HEK293 (cell line): ENCODE data around the gene PAGE1.
A peak's percentile ranks its signal among the peaks of the same experiment; 100 is the strongest.

Experiments
- CTCF ChIA-PET: fragments of 350-600 bp; formaldehyde crosslinking; extraction: SDS; loops from one replicate; lab custom pipeline; 2021; ENCODE audit warnings: antibody characterized with exemption; lab: Yijun Ruan, JAX
- POLR2A ChIA-PET: fragments of 300-600 bp; formaldehyde crosslinking; extraction: SDS; loops from one replicate; lab custom pipeline; 2020; ENCODE audit warnings: antibody characterized with exemption, inconsistent platforms; lab: Yijun Ruan, JAX
- H3K27ac ChIP-seq: fragments of 200-500 bp; sonication (Bioruptor generic); 2 replicates; pipeline ENCODE4 v1.5.1; 2014; ENCODE audit warnings: low read depth, low read length, control low read depth, inconsistent platforms; ENCODE audit errors: extremely low read depth
- H3K36me3 ChIP-seq, 2 experiments: fragments of 200-500 bp in 1 of 2; sonication (Bioruptor generic) in 1 of 2; 1 replicate in 1 of 2; 2 replicates in 1 of 2; pipeline ENCODE4 v1.5.1; 2014 to 2017; ENCODE audit warnings: inconsistent platforms in 2 of 2, low read length in 2 of 2; ENCODE audit not compliant: control insufficient read depth in 2 of 2, insufficient read depth in 1 of 2
- H3K4me1 ChIP-seq: fragments of 200-500 bp; sonication (Bioruptor generic); 2 replicates; pipeline ENCODE4 v1.5.1; 2014; ENCODE audit warnings: mild to moderate bottlenecking, low read length, inconsistent platforms; ENCODE audit not compliant: control insufficient read depth, insufficient read depth
- H3K4me3 ChIP-seq: 2 replicates; pipeline ENCODE4 v1.5.1; 2011; ENCODE audit warnings: low read depth, mild to moderate bottlenecking, control low read depth, low read length, moderate library complexity
- H3K9me3 ChIP-seq: fragments of 200-500 bp; sonication (Bioruptor generic); 2 replicates; pipeline ENCODE4 v1.5.1; 2014; ENCODE audit warnings: low read depth, low read length, inconsistent platforms; ENCODE audit not compliant: control insufficient read depth, insufficient read depth
- ATF2 ChIP-seq: fragments of 450-650 bp; formaldehyde crosslinking; IDR thresholded peaks from 2 replicates; pipeline ENCODE4 v1.5.1; 2016; ENCODE audit warnings: missing biosample characterization, missing genetic modification characterization, low read depth
- FEZF1 ChIP-seq: fragments of 450-650 bp; formaldehyde crosslinking; IDR thresholded peaks from 2 replicates; pipeline ENCODE4 v1.5.1; 2016; ENCODE audit warnings: missing biosample characterization, missing genetic modification characterization
- HOXC10 ChIP-seq: sonication (generic); formaldehyde crosslinking; IDR thresholded peaks from 2 replicates; pipeline ENCODE4 v1.8.1; 2023; ENCODE audit warnings: mild to moderate bottlenecking, missing genetic modification reagents
- HOXD13 ChIP-seq: sonication (generic); formaldehyde crosslinking; IDR thresholded peaks from 2 replicates; pipeline ENCODE4 v1.8.0; 2022; ENCODE audit warnings: missing genetic modification reagents, borderline replicate concordance
- INSM2 ChIP-seq: fragments of 450-650 bp; formaldehyde crosslinking; IDR thresholded peaks from 2 replicates; pipeline ENCODE4 v1.5.1; 2016; ENCODE audit warnings: missing biosample characterization, missing genetic modification characterization
- KLF9 ChIP-seq: fragments of 450-650 bp; formaldehyde crosslinking; IDR thresholded peaks from 2 replicates; pipeline ENCODE4 v1.5.1; 2016; ENCODE audit warnings: missing biosample characterization, missing genetic modification characterization, low read depth
- SALL2 ChIP-seq: fragments of 450-650 bp; formaldehyde crosslinking; IDR thresholded peaks from 2 replicates; pipeline ENCODE4 v1.5.0; 2017; ENCODE audit warnings: missing biosample characterization, mild to moderate bottlenecking, missing genetic modification characterization, borderline replicate concordance
- SP2 ChIP-seq: fragments of 450-650 bp; formaldehyde crosslinking; IDR thresholded peaks from 2 replicates; pipeline ENCODE4 v1.5.1; 2016; ENCODE audit warnings: missing biosample characterization, missing genetic modification characterization
- ZBTB21 ChIP-seq: fragments of 450-650 bp; formaldehyde crosslinking; IDR thresholded peaks from 2 replicates; pipeline ENCODE4 v1.5.1; 2017; ENCODE audit warnings: missing biosample characterization, missing genetic modification characterization
- ZFP3 ChIP-seq: fragments of 450-650 bp; formaldehyde crosslinking; IDR thresholded peaks from 2 replicates; pipeline ENCODE4 v1.5.1; 2016; ENCODE audit warnings: low read depth, missing biosample characterization, missing genetic modification characterization
- ZFP69B ChIP-seq: fragments of 450-650 bp; formaldehyde crosslinking; IDR thresholded peaks from 2 replicates; pipeline ENCODE4 v1.5.1; 2016; ENCODE audit warnings: missing biosample characterization, missing genetic modification characterization
- ZNF19 ChIP-seq: fragments of 450-650 bp; formaldehyde crosslinking; IDR thresholded peaks from 2 replicates; pipeline ENCODE4; 2016; ENCODE audit warnings: missing biosample characterization, missing genetic modification characterization, low read depth
- ZNF248 ChIP-seq: fragments of 450-650 bp; formaldehyde crosslinking; IDR thresholded peaks from 2 replicates; pipeline ENCODE4 v1.5.1; 2017; ENCODE audit warnings: missing biosample characterization, missing genetic modification characterization
- ZNF274 ChIP-seq, 2 experiments: fragments of 200-500 bp in 1 of 2; fragments of 450-650 bp in 1 of 2; sonication (Bioruptor generic) in 1 of 2; formaldehyde crosslinking in 1 of 2; IDR thresholded peaks; 2 replicates each; pipeline versions ENCODE4 v1.5.1 to v1.6.1; 2014 to 2016; ENCODE audit warnings: borderline replicate concordance in 1 of 2, inconsistent platforms in 1 of 2, low read length in 1 of 2, missing biosample characterization in 1 of 2, missing genetic modification characterization in 1 of 2
- ZNF350 ChIP-seq: fragments of 450-650 bp; formaldehyde crosslinking; IDR thresholded peaks from 2 replicates; pipeline ENCODE4 v1.5.0; 2017; ENCODE audit warnings: missing biosample characterization, mild to moderate bottlenecking, missing genetic modification characterization
- ZNF366 ChIP-seq: fragments of 450-650 bp; formaldehyde crosslinking; conservative IDR thresholded peaks from 2 replicates; pipeline ENCODE4 v1.5.1; 2016; ENCODE audit warnings: missing biosample characterization, missing genetic modification characterization
- ZNF391 ChIP-seq: fragments of 450-650 bp; formaldehyde crosslinking; IDR thresholded peaks from 2 replicates; pipeline ENCODE4 v1.5.1; 2016; ENCODE audit warnings: low read depth, missing biosample characterization, missing genetic modification characterization, borderline replicate concordance
- ZNF394 ChIP-seq: fragments of 450-650 bp; formaldehyde crosslinking; IDR thresholded peaks from 2 replicates; pipeline ENCODE4 v1.5.1; 2016; ENCODE audit warnings: missing biosample characterization, missing genetic modification characterization, mild to moderate bottlenecking, moderate library complexity, borderline replicate concordance
- ZNF529 ChIP-seq: fragments of 450-650 bp; formaldehyde crosslinking; IDR thresholded peaks from 2 replicates; pipeline ENCODE4 v1.5.1; 2017; ENCODE audit warnings: missing genetic modification characterization, missing biosample characterization; ENCODE audit not compliant: insufficient replicate concordance
- ZNF629 ChIP-seq: fragments of 450-650 bp; formaldehyde crosslinking; IDR thresholded peaks from 2 replicates; pipeline ENCODE4 v1.5.1; 2017; ENCODE audit warnings: missing biosample characterization, missing genetic modification characterization
- ZNF658 ChIP-seq: fragments of 450-650 bp; formaldehyde crosslinking; IDR thresholded peaks from 2 replicates; pipeline ENCODE4; 2016; ENCODE audit warnings: missing biosample characterization, missing genetic modification characterization
- TF ChIP-seq, protein P1 (sequence below): fragments of 450-650 bp; formaldehyde crosslinking; IDR thresholded peaks from 2 replicates; pipeline ENCODE4 v1.5.1; 2016; ENCODE audit warnings: missing biosample characterization, missing genetic modification characterization
- TF ChIP-seq, protein P2 (sequence below): fragments of 450-650 bp; formaldehyde crosslinking; IDR thresholded peaks from 2 replicates; pipeline ENCODE4 v1.5.1; 2016; ENCODE audit warnings: missing biosample characterization, missing genetic modification characterization
- TF ChIP-seq, protein P3 (sequence below): fragments of 450-650 bp; formaldehyde crosslinking; IDR thresholded peaks from 2 replicates; pipeline ENCODE4; 2016; ENCODE audit warnings: missing biosample characterization, missing genetic modification characterization

The PAGE1 gene

DNA sequence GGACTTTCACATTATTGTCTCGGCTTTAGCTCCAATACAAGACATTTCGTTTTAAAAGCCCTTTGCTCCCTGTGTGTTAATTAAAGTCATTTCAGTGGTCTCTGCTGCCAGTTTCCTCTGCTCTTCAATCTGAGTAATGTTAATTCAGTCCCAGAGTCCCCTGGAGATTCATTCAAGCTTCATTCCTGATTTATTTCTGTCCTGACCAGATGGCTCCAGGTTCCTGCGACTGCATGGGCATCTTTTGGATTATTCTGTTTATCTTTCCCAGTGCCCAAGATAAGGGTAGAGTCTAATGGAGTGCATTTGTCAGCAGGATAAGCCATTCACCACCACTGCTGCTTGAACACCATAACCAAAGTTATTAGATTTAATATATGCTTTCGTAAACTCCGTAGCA, 6.1 kb upstream of the PAGE1 start:
- no peak overlapping the region for H3K4me3 ChIP-seq
- CTCF ChIA-PET, result interaction anchor here (1.2 kb wide), 1 partner anchor 410 kb away, joined by 3 read pairs; no protein-coding TSS in a partner anchor
- H3K27ac ChIP-seq, result no peak overlapping the region
- POLR2A ChIA-PET, result no interaction called here
- peaks cover 2% of the 10 kb centered on the region; the same call in 1 of the 2 replicates for H3K4me1 ChIP-seq
- no peaks in the 10 kb centered on the region for H3K9me3 ChIP-seq
- TF ChIP-seq ZFP69B (tag by site-specific recombination) (no peak), FEZF1 (tag by site-specific recombination) (no peak), SALL2 (tag by site-specific recombination) (no peak), HOXC10 (CRISPR knock-in tag) (no peak), ZNF248 (tag by site-specific recombination) (no peak), ZFP3 (tag by site-specific recombination) (no peak), KLF9 (tag by site-specific recombination) (no peak), ZNF391 (tag by site-specific recombination) (no peak), ZNF350 (no peak), ZNF658 (tag by site-specific recombination) (no peak), ZNF529 (no peak), ZNF274 (IDR thresholded peaks at IDR 0.05; ENCODE audit: low read length) (no peak), ZNF274 (tag by site-specific recombination; IDR thresholded peaks at IDR 0.05; ENCODE audit: borderline replicate concordance) (no peak), ZNF394 (tag by site-specific recombination) (no peak)
- TF ChIP-seq, protein P1, sequence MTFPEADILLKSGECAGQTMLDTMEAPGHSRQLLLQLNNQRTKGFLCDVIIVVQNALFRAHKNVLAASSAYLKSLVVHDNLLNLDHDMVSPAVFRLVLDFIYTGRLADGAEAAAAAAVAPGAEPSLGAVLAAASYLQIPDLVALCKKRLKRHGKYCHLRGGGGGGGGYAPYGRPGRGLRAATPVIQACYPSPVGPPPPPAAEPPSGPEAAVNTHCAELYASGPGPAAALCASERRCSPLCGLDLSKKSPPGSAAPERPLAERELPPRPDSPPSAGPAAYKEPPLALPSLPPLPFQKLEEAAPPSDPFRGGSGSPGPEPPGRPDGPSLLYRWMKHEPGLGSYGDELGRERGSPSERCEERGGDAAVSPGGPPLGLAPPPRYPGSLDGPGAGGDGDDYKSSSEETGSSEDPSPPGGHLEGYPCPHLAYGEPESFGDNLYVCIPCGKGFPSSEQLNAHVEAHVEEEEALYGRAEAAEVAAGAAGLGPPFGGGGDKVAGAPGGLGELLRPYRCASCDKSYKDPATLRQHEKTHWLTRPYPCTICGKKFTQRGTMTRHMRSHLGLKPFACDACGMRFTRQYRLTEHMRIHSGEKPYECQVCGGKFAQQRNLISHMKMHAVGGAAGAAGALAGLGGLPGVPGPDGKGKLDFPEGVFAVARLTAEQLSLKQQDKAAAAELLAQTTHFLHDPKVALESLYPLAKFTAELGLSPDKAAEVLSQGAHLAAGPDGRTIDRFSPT, result no peak
- TF ChIP-seq, protein P2, sequence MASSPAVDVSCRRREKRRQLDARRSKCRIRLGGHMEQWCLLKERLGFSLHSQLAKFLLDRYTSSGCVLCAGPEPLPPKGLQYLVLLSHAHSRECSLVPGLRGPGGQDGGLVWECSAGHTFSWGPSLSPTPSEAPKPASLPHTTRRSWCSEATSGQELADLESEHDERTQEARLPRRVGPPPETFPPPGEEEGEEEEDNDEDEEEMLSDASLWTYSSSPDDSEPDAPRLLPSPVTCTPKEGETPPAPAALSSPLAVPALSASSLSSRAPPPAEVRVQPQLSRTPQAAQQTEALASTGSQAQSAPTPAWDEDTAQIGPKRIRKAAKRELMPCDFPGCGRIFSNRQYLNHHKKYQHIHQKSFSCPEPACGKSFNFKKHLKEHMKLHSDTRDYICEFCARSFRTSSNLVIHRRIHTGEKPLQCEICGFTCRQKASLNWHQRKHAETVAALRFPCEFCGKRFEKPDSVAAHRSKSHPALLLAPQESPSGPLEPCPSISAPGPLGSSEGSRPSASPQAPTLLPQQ (tag by site-specific recombination), result no peak
- TF ChIP-seq, protein P3, sequence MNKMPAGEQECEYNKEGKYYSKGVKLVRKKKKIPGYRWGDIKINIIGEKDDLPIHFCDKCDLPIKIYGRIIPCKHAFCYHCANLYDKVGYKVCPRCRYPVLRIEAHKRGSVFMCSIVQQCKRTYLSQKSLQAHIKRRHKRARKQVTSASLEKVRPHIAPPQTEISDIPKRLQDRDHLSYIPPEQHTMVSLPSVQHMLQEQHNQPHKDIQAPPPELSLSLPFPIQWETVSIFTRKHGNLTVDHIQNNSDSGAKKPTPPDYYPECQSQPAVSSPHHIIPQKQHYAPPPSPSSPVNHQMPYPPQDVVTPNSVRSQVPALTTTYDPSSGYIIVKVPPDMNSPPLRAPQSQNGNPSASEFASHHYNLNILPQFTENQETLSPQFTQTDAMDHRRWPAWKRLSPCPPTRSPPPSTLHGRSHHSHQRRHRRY (tag by site-specific recombination), result no peak
- H3K36me3 ChIP-seq, result no peaks in the 10 kb centered on the region

DNA sequence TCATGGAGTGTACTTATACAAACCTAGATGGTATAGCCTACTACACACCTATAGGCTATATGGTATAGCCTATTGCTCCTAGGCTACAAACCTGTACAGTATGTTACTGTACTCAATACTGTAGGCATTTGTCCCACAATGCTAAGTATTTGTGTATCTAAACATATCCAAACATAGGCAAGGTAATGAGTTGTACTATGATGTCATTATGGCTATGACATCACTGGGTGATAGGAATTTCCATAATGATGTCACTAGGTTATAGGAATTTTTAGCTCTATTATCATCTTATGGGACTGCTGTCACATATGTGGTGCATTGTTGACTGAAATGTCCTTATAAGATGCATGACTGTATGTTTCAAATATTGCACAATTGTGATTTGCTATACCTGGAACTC, 5.5 kb upstream of the PAGE1 start:
- no peak overlapping the region for H3K4me3 ChIP-seq
- peaks cover 2% of the 10 kb centered on the region; the same call in 1 of the 2 replicates for H3K4me1 ChIP-seq
- H3K27ac ChIP-seq, result no peak overlapping the region
- TF ChIP-seq INSM2 (no peak), ZNF394 (tag by site-specific recombination) (no peak), ZNF248 (tag by site-specific recombination) (no peak), ZNF19 (tag by site-specific recombination) (no peak), ZNF366 (tag by site-specific recombination) (no peak), HOXD13 (CRISPR knock-in tag) (no peak), SP2 (tag by site-specific recombination) (no peak), ZBTB21 (tag by site-specific recombination) (peak; percentile 82), ZNF629 (tag by site-specific recombination) (peak; percentile 87), ATF2 (tag by site-specific recombination) (peak; percentile 93)
- TF ChIP-seq, protein P3 (tag by site-specific recombination), result no peak
- TF ChIP-seq, all 188 proteins: peak for 3
- Histone ChIP-seq H3K36me3 (no peaks in the 10 kb centered on the region), H3K9me3 (no peaks in the 10 kb centered on the region)
- ChIA-PET CTCF (interaction anchor here (0.6 to 1.2 kb wide), 2 partner anchors 215 to 410 kb away, joined by 3 read pairs; no protein-coding TSS in a partner anchor), POLR2A (no interaction called here)
